ENCODE data around the gene CALHM4.
"Not testable (repeated sequence)": the region's sequence is repeated elsewhere in the genome, so short reads cannot be mapped to it uniquely, and the experiment has no call there.

The CALHM4 gene

DNA sequence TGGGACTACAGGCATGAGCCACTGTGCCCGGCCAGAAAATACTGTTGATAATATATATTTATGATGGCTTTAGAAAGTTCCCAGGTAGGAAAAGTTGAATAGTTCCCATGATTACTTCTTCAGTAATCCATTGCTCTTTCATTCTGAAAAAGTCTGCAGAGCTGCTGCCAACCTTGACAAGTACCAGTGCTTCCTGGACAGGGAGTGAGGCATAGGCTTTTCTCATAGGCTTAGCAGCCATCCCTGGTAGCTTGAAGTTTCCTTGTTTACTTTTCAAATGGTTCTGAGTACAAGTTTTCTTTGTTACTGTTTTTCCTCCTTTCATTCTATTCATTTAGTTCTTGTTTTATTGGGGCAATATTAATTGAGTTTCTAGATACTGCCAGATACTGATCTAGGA lies 25.6 kb downstream of the CALHM4 start:
- no peak for DNase-seq

DNA sequence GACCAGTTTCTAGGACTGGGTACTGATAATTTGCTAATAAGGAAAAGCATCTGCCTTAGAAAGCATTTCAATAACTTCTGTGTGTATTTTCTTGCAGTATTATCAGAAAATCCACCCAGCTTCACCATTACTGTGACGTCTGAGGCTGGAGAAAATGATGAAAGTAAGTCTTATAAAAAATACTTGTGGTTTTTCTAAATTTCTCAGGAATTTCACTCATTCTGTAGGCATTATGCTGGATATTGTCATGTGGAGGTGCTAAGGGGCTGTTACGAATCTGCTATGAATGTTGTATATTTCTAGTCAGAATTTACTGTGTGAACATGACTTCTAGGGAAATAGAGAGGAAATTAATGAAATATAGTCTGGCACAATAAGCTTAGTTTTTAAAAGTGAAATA lies 26.6 kb downstream of the CALHM4 start:
- DNase-seq: no peak

DNA sequence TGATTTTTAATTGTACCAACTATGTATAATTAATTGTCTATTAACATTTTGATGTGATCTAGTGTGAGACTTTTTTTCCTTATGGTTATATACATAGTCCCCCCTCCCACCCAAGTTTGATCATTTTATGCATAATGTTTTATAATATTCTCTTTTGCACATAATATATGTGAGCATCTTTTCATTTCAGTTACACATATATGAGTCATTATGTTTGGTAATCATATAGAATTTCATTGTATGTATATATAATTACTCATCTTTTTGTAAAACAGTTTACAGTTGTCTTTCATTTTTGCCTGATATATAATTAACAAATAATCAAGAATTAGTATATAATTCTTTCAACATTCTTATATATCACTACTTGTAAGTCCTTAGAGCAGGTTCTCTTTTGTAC lies 32.7 kb downstream of the CALHM4 start:
- DNase-seq: no peak

- no peak for DNase-seq
Measured at GRCh38 chr6:116586738-116587137, 33.2 kb downstream of the CALHM4 start.

GRCh38 chr6:116595247-116595646 lies 41.7 kb downstream of the CALHM4 start:
- DNase-seq: no peak

DNA sequence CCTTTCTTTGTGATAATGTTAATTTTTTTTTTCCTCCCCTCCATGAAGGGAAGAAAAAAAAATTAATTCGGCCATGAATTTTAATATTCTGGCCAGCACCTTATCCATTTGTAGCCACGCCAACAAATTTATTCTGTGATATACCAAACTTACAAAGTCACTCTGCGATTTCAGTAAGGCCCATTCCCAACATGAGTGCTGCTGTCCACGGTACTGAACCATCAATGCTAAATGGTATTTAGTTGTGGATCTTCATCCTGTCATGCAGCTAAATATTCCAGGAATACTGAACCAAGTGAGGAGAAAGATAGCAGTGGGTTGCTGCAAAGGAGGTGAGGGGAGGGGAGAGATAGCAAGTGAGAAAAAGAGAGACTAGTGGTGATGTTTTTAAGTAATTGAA lies 43.3 kb downstream of the CALHM4 start:
- DNase-seq: no peak

DNA sequence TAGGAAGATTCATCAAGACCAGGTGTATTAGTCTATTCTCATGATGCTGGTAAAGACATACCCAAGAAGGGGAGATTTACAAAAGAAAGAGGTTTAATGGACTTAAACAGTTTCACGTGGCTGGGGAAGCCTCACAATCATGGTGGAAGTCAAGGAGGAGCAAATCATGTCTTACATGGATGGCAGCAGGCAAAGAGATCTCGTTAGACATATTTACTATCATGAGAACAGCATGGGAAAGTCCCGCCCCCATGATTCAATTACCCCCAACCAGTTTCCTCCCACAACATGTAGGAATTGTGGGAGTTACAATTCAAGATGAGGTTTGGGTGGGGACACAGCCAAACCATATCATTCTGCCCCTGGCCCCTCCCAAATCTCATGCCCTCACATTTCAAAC lies 50.4 kb downstream of the CALHM4 start:
- not testable (repeated sequence) for DNase-seq

DNA sequence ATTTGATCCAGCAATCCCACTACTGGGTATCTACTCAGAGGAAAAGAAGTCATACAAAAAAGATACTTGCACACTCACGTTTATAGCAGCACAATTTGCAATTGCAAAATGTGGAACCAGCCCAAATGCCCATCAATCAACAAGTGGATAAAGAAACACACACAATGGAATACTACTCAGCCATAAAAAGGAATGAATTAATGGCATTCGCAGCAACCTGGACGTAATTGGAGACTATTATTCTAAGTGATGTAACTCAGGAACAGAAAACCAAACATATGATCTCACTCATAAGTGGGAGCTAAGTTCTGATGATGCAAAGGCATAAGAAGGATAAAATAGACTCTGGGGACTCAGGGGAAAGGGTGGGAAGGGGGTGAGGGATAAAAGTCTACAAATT lies 51.3 kb downstream of the CALHM4 start:
- DNase-seq: not testable (repeated sequence)

DNA sequence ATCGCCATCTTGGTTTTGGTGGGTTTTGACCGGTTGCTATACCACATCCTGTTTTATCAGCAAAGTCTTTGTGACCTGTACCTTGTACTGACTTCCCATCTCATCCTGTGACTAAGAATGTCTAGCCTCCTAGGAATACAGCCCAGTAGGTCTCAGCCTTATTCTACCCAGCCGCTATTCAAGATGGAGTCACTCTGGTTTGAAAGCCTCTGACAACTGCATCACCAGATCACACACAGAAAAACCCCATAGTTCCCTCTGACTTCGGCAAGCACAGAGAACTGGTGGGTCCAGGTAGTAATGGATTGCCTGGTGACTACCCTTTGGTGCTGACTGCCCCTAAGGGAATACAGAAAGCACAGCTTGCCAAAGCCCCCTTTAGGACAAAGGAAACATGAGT lies 52.4 kb downstream of the CALHM4 start:
- DNase-seq: no peak

Data from SIG-M5 (cell line).